ENCODE results near the gene TCF12. TPM values are rescaled to one million over a fixed set of nuclear protein-coding genes. Genes with fewer than 3 reads are reported as not detected.

Gene TCF12
- polyA plus RNA-seq, 1 donor (not counting 4 experiments of a cell fraction or from before 2014, with no cell fraction given), result 48.3 TPM

- H3K4me2 ChIP-seq (ENCODE audit: control insufficient read depth, extremely low read depth, insufficient read depth, low read depth, low read length), result no peak overlapping the region
- H3K9ac ChIP-seq (ENCODE audit: control insufficient read depth, extremely low read depth, insufficient read depth, low read length), result no peak overlapping the region
- no peaks in the 10 kb centered on the region for H3K36me3 ChIP-seq (ENCODE audit: control insufficient read depth in 2 of 2, extremely low read depth in 1 of 2, insufficient read depth in 2 of 2, low read length in 2 of 2)
- TF ChIP-seq CTCF (optimal IDR thresholded peaks at IDR 0.05 in 1 of 3, IDR thresholded peaks at IDR 0.05 in 1 of 3, conservative IDR thresholded peaks at IDR 0.05 in 1 of 3; ENCODE audit: extremely low read depth in 1 of 3, insufficient read depth in 2 of 3, low read length in 3 of 3) (no peak), EZH2 (IDR thresholded peaks at IDR 0.05; ENCODE audit: low read length) (no peak)
- H3K27me3 ChIP-seq (ENCODE audit: control insufficient read depth, extremely low read depth, insufficient read depth, low read length), result no peaks in the 10 kb centered on the region
- H3K4me1 ChIP-seq (ENCODE audit: control insufficient read depth, extremely low read depth, insufficient read depth, low read length), result peaks cover 6% of the 10 kb centered on the region
- H3K27ac ChIP-seq (ENCODE audit: control insufficient read depth, insufficient read depth, low read length), result no peak overlapping the region
- no peak overlapping the region for H2AFZ ChIP-seq (ENCODE audit: control insufficient read depth, low read length)
- H3K9me3 ChIP-seq (ENCODE audit: control insufficient read depth, low read depth, low read length), result no peaks in the 10 kb centered on the region
- no peaks in the 10 kb centered on the region for H3K9me1 ChIP-seq (ENCODE audit: control insufficient read depth, extremely low read depth, insufficient read depth, low read length)
- H3K4me3 ChIP-seq (ENCODE audit: control insufficient read depth in 2 of 3, extremely low read depth in 1 of 3, insufficient read depth in 2 of 3, low read depth in 1 of 3, low read length in 3 of 3), result no peak overlapping the region
- H4K20me1 ChIP-seq (ENCODE audit: control insufficient read depth, extremely low read depth, insufficient read depth, low read length), result no peaks in the 10 kb centered on the region
- DNase-seq (ENCODE audit: low read depth, low spot score) (no peak), FAIRE-seq (no peak)
- no peaks in the 10 kb centered on the region for H3K79me2 ChIP-seq (ENCODE audit: control insufficient read depth, insufficient read depth, low read length)
- dilution Hi-C loops (cut with MboI; ENCODE audit: extremely low pct_ligation_motif_present, low sequenced_read_pairs), result no loop called here
Measured at GRCh38 chr15:57305009-57305408, 386.6 kb downstream of the TCF12 start.

- TF ChIP-seq EZH2 (IDR thresholded peaks at IDR 0.05; ENCODE audit: low read length), result no peak
- peak; percentile 64 to 93 (median 78) for TF ChIP-seq CTCF (optimal IDR thresholded peaks at IDR 0.05 in 1 of 3, IDR thresholded peaks at IDR 0.05 in 1 of 3, conservative IDR thresholded peaks at IDR 0.05 in 1 of 3; ENCODE audit: extremely low read depth in 1 of 3, insufficient read depth in 2 of 3, low read length in 3 of 3)
- peak overlapping the region; percentile 86 for H2AFZ ChIP-seq (ENCODE audit: control insufficient read depth, low read length)
- H3K9ac ChIP-seq (ENCODE audit: control insufficient read depth, extremely low read depth, insufficient read depth, low read length), result peak overlapping the region; percentile 65
- H3K27me3 ChIP-seq (ENCODE audit: control insufficient read depth, extremely low read depth, insufficient read depth, low read length), result no peaks in the 10 kb centered on the region
- H3K9me1 ChIP-seq (ENCODE audit: control insufficient read depth, extremely low read depth, insufficient read depth, low read length), result no peaks in the 10 kb centered on the region
- H3K4me3 ChIP-seq (ENCODE audit: control insufficient read depth in 2 of 3, extremely low read depth in 1 of 3, insufficient read depth in 2 of 3, low read depth in 1 of 3, low read length in 3 of 3), result peak overlapping the region; percentile 27 to 65 (median 61)
- H3K9me3 ChIP-seq (ENCODE audit: control insufficient read depth, low read depth, low read length), result no peaks in the 10 kb centered on the region
- peaks cover 6% of the 10 kb centered on the region for H3K4me1 ChIP-seq (ENCODE audit: control insufficient read depth, extremely low read depth, insufficient read depth, low read length)
- no peaks in the 10 kb centered on the region for H3K79me2 ChIP-seq (ENCODE audit: control insufficient read depth, insufficient read depth, low read length)
- H3K36me3 ChIP-seq (ENCODE audit: control insufficient read depth in 2 of 2, extremely low read depth in 1 of 2, insufficient read depth in 2 of 2, low read length in 2 of 2), result no peaks in the 10 kb centered on the region
- H3K27ac ChIP-seq (ENCODE audit: control insufficient read depth, insufficient read depth, low read length), result no peak overlapping the region
- FAIRE-seq, result no peak
- DNase-seq (ENCODE audit: low read depth, low spot score), result no peak
- dilution Hi-C loops (cut with MboI; ENCODE audit: extremely low pct_ligation_motif_present, low sequenced_read_pairs), result no loop called here
- peak overlapping the region; percentile 92 for H3K4me2 ChIP-seq (ENCODE audit: control insufficient read depth, extremely low read depth, insufficient read depth, low read depth, low read length)
- H4K20me1 ChIP-seq (ENCODE audit: control insufficient read depth, extremely low read depth, insufficient read depth, low read length), result no peaks in the 10 kb centered on the region
Measured at GRCh38 chr15:57306161-57306943, 387.9 kb downstream of the TCF12 start.

All from keratinocyte (primary cell).